Hypothalamus (tissue), 51 donors: ENCODE data around the gene C1orf35.

Source experiments
- DNase-seq, 51 donors: peaks; one replicate each; lab custom pipeline; 2025; lab: John Stamatoyannopoulos, UW

Gene C1orf35

DNA sequence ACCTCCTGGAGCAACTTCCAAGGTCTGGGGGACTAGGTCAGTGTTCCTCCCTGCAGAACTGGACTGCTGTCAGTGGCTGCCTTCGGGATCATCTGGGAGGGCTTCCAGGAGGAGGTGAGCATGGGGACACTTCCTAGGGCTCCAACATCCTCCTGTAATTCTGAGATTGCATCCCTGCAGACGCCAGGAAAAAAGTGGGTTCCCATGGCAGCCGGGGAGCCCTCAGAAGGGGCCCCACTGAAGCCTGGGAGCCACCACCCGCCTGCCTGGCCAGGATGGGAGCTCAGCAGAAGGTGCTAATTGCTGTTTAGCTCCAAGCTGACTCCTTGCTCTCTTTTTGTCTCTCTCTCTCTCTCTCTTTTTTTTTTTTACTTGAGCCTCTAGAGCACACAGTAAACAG lies 36.7 kb downstream of the C1orf35 start:
- DNase-seq: no peak

DNA sequence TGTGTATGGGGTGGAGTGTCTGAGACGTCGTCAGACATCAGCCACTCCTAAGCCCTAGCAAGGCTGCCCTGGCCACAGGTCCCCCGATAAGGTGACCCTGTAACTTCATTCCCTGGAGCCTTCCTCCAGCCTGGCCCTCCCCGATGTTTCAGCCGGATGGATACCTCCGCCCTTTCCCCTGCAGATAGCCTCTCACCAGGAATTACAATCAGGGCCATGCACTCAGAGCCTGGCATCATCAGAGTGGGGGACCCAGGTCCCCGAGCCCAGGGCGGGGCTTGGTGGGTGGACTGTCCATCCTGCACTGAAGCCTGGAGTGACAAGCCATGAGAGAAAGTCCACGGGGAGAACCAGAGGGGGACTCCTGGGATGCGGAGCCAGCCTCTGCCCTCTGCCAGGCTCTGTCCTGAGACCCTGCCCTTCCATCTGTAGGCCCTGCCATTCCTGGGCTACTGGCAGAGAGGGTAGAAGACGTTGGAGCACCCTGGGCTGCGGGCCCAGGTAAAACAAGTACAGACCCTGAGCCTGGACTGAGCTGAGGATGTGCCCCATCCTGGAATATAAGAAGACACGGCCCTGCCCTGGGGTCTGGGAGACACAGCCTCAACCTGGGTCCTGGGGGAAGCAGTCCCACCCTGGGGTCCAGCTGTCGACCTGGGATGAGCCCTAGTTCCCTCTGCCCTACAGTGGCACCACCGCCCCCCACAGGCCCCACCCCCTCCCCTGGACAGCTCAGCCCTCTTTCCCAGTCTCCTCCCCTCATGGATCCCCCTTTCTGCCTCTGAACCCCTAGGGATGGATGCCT lies 37.4 kb downstream of the C1orf35 start:
- no peak for DNase-seq

- DNase-seq: no peak
These were observed 38.2 kb downstream of the C1orf35 start for GRCh38 chr1:228064741-228065542.

- no peak for DNase-seq
These were observed 38.8 kb downstream of the C1orf35 start for GRCh38 chr1:228064296-228064695.

DNA sequence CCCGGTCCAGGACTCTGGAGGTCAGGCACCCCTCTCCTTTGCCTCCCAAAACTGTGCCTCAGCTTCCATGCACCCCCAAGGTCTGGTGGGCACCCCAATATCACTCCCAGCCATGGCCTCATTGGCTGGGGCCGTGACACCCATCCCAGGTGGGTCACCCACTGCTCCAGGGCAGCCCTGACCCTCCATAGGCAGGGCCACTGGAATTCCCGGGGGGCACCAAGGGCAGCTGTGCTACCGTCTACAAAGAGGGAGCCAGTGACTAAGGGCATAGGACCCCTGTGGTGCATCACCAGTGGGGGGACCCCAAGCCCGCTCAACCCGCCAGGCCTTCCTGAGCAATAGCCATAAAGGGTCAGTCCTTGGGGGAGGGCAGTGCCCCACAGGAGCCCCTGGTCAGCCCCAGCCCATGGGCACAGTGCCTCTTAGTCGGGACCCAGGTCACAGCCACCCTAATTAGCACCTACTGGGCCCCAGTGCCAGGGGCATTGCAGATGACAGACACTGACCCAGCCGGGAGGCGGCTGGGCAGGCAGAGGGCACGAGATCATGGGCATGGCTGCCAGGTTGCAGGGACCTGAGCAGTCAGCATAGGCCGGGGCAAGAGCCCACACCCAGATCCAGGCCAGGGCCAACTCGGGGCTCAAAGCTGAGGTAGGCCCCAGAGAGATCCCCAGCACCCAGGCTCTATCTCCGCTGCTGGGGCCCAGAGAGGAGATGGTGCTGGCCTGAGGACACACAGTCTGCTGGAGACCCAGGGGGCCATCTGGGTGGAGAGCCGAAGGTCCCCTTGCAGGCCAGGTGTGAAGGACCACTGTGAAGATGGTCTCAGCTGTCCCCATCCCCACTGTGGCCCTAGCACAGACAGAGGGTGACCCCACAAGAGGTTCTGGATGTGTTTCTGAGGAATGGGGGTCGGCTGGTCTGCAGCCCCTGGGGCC lies 39.6 kb downstream of the C1orf35 start:
- DNase-seq: no peak

GRCh38 chr1:228062812-228063211 lies 40.3 kb downstream of the C1orf35 start:
- DNase-seq: no peak

DNA sequence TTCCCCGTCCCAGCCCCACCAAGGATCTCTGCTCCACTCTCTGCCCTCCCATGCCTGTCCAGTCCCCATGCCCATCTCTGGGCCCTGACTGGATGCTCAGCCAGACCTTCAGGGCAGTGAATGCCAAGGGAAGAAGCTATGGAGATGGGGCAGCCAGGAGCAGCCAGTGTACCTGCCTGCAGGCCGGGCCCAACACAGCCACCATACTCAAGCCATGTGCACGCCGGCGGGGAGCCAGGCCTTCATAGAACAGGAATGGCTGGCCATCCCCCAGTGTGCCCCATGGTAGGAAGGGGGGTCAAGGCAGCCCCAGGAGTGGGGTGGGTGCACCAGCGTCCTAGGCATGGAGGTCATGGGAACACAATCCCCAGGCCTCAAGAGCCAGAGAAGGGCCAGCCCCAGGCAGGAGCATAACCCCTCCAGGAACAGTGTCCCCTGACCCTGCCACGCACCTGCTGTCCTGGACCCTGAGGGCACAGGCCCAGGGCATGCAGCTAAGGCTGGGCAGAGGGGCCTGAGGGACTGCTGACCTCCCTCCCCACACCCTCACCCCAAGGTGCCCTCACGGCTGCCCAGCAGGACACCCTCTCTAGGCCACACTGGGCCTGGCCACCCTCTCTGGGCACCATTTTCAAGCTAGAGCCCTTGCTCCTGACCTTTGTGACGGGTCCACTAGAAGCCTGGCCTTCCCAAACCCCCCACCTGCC lies 40.9 kb downstream of the C1orf35 start:
- DNase-seq: no peak

DNA sequence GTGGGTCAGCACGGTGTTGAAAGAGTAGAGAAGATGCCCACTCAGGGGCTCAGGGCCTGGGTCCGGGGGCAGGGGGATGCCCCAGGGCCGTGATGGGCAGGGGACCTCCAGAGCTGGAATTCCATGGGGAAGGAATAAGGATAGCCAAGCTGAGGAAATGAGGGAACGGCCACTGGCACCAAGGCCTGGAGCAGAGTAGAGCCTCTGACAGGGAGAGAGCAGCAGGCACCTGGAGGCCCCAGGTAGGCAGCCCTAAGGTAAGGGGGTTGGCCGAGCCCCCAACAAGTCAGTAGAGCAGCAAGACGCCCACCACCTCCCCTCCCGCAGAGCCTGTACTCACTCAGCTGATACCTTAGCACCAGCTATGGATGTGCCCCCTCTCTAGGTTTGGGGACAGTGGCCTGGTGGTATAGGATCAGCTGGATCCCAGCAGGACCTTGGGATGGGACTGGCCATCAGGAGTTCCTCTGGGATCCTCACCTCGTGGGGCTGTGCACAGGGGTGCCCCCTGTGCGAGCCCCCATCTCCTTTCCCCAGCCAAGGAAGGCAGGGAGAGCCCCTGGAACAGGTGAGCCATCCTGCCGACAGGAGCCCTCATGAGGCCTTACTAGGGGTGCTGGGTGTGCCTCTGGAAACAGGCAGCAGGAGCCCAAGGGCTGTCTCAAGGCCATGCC lies 41.6 kb downstream of the C1orf35 start:
- no peak for DNase-seq

DNA sequence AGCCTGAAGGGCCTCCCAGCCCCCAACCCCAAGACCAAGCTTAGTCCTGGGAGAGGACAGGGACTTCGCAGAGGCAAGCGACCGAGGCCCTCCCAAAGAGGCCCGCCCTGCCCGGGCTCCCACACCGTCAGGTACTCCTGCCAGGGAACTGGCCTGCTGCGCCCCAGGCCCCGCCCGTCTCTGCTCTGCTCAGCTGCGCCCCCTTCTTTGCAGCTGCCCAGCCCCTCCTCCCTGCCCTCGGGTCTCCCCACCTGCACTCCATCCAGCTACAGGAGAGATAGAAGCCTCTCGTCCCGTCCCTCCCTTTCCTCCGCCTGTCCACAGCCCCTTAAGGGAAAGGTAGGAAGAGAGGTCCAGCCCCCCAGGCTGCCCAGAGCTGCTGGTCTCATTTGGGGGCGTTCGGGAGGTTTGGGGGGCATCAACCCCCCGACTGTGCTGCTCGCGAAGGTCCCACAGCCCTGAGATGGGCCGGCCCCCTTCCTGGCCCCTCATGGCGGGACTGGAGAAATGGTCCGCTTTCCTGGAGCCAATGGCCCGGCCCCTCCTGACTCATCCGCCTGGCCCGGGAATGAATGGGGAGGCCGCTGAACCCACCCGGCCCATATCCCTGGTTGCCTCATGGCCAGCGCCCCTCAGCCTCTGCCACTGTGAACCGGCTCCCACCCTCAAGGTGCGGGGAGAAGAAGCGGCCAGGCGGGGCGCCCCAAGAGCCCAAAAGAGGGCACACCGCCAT lies 42.5 kb downstream of the C1orf35 start:
- no peak for DNase-seq

GRCh38 chr1:228059634-228060457 lies 43.3 kb downstream of the C1orf35 start:
- DNase-seq: no peak

- no peak for DNase-seq
These were observed 44.0 kb downstream of the C1orf35 start for GRCh38 chr1:228058949-228059633.

DNA sequence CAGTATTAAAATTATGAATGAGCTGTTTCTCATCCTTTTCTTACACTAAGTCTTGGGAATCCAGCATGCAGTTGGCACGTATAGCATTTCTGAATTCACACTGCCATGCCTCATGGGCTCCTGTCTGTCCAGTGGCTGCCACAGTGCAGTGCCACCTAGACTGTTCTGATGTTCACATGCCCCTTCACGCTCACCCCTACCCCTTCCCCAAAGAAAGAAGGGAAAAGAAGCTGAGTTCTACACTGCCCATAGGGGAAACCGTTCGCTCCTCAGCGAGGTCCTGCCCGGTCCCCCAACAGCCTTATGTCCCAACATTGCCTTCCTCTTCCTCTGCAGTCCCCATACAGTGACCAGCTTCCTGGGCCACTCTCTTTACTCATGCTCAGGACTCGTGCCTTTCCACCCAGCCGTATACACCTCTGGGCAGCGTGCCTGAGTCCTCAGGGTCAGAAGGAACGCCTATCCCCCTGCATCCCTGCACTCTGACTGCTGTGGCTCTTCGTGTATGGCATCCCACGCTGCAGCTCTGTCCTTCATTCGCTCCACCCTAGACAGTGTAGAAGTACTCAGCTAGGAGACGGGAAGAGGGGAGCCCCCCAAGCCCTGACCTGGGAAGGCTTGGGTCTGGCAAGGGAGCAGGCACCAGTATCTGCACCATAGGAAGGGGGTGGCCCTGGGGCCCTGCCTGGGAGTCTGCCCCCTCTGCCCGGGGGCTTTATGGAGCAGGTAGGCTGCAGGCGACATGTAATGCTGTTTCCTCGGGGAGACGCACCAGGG lies 44.8 kb downstream of the C1orf35 start:
- no peak for DNase-seq
